SIG-M5 (cell line): ENCODE measurements around the gene HNMT.
"Not testable (repeated sequence)": the region's sequence is repeated elsewhere in the genome, so short reads cannot be mapped to it uniquely, and the experiment has no call there.

ENCODE experiments used
- DNase-seq: peaks from one replicate; lab custom pipeline; 2025; lab: John Stamatoyannopoulos, UW

Gene HNMT

GRCh38 chr2:137964066-137964858, at the start of gene HNMT:
Gene HNMT, plus strand, starts transcription at chr2:137964473. Its CDS starts 19 bp downstream, at chr2:137964492.
- DNase-seq: no peak

- DNase-seq: no peak
Observed at GRCh38 chr2:137921105-137921880, 43.0 kb upstream of the HNMT start.

GRCh38 chr2:137922171-137922570, 42.1 kb upstream of the HNMT start:
- not testable (repeated sequence) for DNase-seq

- DNase-seq: no peak
Observed at GRCh38 chr2:137924019-137924418, 40.3 kb upstream of the HNMT start.

- DNase-seq: no peak
Observed at GRCh38 chr2:137925599-137925998, 38.7 kb upstream of the HNMT start.

- DNase-seq: no peak
Observed at GRCh38 chr2:137927846-137928245, 36.4 kb upstream of the HNMT start.

GRCh38 chr2:137928547-137929518, 35.4 kb upstream of the HNMT start:
- no peak for DNase-seq

- DNase-seq: no peak
Observed at GRCh38 chr2:137929519-137929916, 34.8 kb upstream of the HNMT start.

- no peak for DNase-seq
Observed at GRCh38 chr2:137930146-137930545, 34.1 kb upstream of the HNMT start.

GRCh38 chr2:137935591-137935990, 28.7 kb upstream of the HNMT start:
- DNase-seq: no peak

GRCh38 chr2:137937246-137937645, 27.0 kb upstream of the HNMT start:
- no peak for DNase-seq

- DNase-seq: no peak
Observed at GRCh38 chr2:137937778-137938177, 26.5 kb upstream of the HNMT start.

- DNase-seq: no peak
Observed at GRCh38 chr2:137938204-137938603, 26.1 kb upstream of the HNMT start.

- no peak for DNase-seq
Observed at GRCh38 chr2:137939026-137939425, 25.2 kb upstream of the HNMT start.

- DNase-seq: no peak
Observed at GRCh38 chr2:137940154-137940553, 24.1 kb upstream of the HNMT start.

GRCh38 chr2:137942037-137942832, 22.0 kb upstream of the HNMT start:
- no peak for DNase-seq

- no peak for DNase-seq
Observed at GRCh38 chr2:137942833-137943677, 21.2 kb upstream of the HNMT start.

GRCh38 chr2:137943678-137944347, 20.5 kb upstream of the HNMT start:
- DNase-seq: no peak

GRCh38 chr2:137944714-137945113, 19.6 kb upstream of the HNMT start:
- DNase-seq: no peak

GRCh38 chr2:137945229-137945628, 19.0 kb upstream of the HNMT start:
- DNase-seq: no peak
